Fibroblast of peridontal ligament (primary cell): ENCODE results near the gene SLC16A7.

Experiments
- DNase-seq: peaks from one replicate; pipeline ENCODE4 v3.0.0-alpha.2; 2010; ENCODE audit errors: extremely low read depth

Gene SLC16A7

DNA sequence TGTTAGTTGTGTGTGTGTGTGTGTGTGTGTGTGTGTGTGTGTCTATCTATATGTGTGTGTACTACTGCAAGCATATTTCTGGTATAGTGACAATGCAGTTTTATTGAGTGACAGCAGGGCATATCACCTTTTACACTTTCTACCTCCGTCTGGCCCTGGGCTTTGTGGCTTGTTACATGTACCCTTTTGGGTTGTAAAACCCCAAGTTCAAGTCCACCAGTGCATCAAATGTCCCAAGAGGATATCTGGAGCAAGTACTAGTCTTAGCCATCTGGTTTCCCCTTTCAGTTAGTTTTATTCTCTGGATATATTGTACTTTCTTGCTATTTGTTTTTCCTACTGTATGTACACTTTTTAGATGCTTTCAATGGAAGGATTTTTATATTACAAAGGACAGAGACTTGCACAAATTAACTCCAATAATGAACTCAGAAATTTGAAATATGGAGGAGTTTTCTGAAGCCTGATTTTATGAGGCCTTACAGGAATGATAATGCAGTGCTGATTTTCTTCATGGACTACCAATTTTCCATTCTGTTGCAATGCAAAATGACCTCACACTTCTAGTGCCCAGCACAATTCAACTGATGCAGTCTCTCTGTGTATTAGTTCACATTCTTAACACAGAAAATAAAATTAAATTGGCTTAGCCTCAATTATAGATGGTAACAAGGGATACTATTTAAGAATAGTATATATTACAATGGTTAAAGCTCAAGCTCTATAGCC, 29.1 kb downstream of the SLC16A7 start:
- peak; percentile 31 for DNase-seq

DNA sequence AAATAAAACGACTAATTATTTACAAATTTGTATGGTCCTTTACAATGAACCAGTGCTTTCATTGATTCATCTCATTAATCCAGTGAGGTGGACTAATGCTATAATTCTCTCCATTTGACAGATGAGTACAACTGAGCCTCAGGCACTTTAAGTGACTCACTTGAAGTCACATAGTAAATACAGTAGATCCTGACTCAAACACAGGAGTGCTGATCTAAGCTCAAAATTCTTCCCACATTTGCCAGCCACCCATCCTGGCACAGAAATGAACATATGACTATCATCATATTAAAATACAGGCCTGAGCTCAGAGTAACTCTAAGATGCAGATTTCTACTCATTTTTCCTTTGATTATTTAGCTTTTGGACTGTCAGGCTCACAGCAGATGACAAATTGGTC, 30.6 kb downstream of the SLC16A7 start:
- DNase-seq, result peak; percentile 46

DNA sequence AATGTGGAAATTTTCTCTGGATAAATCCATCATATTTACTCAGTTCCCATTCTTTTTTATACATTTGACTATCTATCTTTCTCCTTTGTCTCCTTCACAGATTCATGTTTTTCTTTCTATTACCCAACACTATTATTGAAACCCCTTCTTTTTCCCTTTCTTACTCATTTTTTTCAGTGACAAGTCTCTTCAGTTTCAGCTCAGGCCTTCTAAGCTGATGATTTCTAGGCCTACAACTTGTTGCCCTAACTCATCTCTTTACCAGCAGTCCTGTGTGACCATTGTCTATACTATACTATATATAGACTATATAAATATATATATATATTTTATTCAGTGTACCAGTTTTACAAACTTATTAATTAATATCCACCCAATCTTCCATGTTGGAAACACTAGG, 31.8 kb downstream of the SLC16A7 start:
- no peak for DNase-seq

DNA sequence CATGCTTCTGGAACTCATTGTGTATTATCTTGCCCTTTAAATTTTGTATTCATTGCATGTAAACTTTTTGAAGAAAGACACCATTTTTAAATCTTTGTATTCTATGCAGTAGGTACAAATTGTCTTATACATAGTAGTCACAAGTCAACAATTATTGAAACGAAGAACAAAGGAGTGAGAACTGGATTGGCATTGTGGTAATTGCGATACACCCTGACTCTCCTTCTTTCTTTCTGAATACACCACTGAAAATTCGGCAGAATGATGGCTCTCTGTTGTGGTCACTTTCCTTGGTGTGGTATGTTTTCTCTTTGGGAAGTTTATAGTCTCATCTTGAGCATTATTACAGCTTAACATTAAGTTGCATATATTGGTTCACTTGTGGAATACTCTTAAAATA, 34.1 kb downstream of the SLC16A7 start:
- DNase-seq, result peak; percentile 8

DNA sequence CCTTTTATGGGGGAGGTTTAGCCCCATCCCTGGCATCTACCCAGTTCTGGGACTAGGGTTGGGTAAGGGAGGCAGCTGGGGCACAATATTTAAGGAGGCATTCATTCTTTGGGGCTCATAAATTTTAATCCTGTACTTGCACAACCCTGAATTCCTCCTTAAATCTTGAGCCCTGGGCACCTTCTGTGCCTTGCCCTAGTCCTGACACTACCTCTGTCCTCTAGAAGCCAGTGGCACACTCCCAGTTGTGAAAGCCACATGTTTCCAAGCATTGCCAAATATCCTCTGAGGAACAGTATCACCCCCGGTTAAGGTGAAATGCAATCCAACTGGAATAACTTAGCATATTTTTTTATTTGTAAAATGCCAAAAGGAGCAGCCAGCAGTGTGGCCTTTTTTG, 36.6 kb downstream of the SLC16A7 start:
- DNase-seq, result no peak

DNA sequence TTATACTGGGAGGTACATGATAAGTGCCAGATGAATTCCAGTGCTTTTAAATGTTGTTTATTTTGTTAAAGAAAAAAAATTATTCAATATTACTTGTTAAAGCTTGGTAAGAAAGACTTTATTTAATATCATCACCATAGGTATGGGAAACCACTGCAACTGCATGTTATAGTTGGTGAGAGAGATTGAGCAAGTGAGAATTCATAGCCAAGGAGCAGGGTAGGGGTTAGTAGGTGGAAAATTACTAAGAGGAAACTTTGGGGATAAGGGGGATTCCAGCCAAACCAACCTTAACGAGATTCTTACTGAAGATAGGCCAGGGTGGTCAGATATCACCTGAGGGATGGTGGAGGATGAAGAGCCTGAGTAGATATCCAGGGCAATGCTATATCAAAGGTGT, 38.4 kb downstream of the SLC16A7 start:
- no peak for DNase-seq

DNA sequence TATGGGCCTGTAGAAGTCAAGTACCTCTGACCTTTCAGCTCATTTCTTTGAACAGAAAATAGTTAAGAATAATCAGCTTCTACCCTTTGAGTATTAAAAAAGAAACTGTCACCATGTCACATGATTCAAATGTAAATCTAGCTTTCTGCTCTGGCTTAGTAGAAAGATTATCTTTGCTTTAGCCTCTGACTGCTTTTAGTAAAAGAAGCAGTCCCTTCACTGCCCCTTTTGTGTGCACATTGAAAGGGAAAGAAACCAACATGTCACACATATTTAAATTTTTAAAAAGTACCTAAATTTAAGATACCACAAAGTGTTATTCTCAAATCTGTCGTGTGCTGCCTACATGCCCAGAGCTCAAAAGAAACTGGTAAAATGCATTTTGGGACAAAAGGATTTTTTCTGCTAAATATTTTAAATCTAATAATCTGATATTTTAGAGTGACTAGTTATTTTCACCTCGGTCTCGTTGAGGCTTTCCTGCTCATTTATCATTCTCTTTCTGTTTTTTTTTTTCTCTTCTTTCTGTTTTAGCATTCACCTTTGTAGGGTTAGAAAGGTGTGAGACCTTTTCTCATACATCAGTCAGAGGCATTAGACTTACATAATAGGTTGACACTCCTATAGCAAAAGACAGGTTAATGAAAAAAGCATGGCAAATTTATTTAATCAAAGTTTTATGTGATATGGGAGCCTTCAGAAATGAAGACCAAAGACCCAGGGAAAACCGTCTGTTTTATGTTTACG, 41.3 kb downstream of the SLC16A7 start:
- no peak for DNase-seq

DNA sequence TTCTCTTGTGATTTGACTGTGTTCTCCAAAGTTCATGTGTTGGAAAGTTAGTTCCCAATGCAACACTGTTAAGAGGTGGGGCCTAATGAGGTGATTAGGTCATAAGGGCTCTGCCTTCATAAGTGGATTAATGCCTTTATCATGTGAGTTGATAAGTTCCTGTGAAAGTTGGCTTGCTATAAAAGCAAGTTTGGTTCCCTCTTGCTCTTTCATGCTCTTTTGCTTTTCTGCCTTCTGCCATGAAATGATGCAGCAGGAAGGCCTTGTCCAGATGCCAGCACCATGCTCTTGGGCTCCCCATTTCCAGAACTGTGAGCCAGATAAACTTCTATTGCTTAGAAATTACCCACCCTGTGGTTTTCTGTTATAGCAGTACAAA, 41.9 kb downstream of the SLC16A7 start:
- DNase-seq, result no peak

DNA sequence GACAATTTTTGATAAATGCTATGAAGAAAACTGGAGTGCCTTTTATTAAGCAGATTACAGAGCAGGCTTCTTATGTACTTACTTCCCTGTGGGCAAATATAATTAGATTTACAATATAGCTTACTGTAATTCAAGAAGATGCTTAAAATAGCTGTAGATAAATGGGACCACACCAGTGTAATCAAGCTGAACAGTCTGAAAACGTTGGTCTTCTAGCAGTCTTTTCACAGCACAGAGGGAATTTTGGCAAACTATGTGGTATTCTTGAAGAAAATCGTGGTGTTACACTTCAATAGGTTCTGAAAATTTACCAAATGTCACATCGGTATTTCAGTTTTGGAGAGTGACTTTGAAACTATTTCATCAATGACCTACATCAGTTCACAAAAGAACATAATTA, 47.7 kb downstream of the SLC16A7 start:
- no peak for DNase-seq

DNA sequence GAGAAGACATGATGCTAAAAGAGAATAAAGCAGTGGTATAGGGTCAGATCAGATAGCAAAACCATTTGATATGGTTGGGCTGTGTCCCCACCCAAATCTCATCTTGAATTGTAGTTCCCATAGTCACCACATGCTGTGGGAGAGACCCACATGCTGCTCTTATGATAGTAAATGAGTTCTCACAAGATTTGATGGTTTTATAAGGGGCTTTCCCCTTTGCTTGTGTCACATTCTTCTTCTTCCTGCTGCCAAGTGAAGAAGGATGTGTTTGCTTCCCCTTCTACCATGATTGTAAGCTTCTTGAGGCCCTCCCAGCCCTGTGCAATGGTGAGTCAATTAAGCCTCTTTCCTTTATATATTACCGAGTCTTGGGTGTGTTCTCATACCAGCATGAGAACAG, 49.4 kb downstream of the SLC16A7 start:
- no peak for DNase-seq

DNA sequence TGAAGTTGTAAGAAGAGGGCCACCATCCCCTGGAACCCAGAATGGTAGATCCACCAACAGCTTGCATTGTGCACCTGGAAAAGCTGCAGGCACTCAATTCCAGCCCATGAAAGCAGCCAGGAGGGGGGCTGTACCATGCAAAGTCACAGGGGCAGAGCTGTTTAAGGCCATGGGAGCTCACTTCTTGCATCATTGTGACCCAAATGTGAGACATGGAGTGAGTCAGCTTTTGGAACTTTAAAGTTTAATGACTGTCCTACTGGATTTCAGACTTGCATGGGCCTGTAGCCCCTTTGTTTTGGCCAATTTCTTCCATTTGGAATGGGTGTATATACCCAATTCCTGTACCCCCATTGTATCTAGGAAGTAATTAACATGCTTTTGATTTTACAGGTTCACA, 50.8 kb downstream of the SLC16A7 start:
- DNase-seq, result no peak

DNA sequence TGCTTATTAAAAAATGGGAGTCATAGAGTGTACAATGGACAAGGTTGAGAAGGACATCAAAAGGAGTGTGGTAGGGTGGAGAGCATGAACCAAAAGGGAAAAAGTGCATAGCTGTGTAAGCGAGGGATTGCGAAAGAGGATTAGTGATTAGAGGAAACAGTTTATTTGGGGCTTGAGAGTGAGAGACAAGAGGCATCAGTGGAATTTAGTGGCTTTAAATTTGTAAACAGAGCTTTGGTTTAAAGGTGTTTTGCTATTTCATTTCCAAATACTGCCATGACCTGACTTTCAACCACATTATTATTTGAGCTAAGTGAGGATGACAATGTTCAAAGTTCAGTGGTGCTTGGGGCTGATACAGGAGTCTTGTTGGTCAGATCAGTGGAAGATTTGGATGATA, 53.4 kb downstream of the SLC16A7 start:
- DNase-seq, result no peak

DNA sequence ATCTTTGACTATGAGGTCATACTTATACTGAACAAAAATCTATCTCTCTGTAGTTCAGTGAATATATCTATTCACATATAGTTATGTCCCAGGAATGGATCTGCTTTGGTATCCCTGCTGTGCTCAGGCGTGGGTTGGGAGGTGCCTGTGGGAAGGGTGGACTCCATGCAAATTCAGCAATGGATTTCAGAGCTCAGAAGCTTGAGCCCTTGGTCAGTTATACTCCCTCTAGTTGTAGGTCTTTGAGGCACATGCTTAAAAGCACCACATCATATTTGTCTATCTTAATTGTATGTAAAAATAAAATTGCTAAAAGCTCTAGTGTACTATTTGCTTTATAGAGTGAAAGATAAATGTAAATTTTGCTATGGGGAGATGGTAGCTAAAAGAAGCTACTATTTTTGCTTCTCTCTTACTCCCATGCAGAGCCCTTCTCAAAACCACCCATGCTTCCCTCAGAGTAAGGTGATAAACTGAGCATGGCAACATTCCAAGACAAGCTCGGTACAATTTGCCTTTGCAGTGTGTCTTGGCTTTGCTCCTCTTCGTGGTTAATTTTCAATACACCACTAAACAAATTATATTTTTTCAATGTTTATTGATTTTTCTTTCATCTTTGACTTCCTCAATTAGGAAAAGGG, 54.9 kb downstream of the SLC16A7 start:
- no peak for DNase-seq

DNA sequence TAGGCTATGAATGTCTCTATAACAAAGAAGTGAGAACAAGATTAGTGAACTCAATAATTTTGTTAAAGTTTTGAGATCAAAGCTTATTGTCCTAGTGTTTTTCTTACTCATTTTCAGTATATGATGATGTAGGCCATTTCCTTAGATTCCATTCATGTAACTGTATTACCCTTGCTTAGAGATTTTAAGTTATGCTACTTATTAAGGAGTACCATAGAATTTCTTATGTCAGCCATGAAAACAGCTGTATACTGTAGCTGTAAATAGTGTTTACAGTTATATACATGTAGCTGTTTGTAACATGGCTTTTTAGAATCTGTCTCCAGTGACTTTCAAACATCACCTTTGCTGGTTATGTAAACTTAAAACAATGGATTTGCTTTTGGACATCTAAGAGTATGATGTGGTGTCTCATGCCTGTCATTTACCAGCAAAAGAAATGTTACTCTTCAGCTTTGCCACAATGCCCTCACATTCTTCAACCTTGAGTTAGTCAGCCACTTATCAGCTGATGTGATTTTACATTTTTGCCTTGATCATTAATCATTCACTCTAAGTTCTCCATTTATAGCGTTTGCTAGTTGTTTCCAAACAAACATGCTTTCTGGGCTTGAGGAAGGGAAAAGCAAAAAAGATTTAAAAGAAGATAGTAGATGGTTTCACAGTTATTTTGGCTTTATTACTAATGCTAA, 55.5 kb downstream of the SLC16A7 start:
- DNase-seq, result no peak

DNA sequence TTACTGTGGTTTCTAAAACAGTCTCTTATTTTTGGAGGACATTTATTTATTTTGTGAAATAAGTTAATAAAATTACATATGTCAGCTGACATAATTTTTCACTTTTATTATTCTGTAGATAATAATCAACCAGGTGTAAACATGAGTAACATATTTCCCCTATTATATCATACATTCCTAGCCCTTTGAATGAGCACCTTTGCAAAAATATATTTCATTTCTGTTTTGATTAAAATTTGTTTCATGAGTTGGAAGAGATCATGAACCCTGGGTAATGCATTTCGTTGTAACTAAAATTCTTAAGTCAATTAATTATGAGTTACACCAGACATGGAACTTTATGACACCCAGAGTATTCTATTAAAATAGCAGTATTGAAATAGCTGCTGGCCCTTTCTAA, 56.3 kb downstream of the SLC16A7 start:
- no peak for DNase-seq

DNA sequence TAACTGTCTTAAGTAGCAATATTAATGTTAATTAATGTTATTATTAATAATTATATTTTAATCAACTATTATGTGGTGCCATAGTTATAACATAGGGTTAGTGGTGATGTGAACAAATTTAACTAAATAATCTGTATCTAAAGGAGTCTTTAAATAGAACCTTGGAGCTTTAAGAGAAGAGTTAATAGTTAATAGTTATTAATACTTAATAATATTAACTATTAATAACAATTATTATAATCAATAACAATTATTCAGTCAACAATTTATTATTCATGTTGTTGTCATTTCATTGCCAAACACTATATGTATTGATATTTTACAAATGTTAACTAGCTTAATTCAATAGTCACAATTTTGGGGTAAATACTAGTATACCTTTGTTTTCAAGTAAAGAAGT, 58.2 kb downstream of the SLC16A7 start:
- no peak for DNase-seq

DNA sequence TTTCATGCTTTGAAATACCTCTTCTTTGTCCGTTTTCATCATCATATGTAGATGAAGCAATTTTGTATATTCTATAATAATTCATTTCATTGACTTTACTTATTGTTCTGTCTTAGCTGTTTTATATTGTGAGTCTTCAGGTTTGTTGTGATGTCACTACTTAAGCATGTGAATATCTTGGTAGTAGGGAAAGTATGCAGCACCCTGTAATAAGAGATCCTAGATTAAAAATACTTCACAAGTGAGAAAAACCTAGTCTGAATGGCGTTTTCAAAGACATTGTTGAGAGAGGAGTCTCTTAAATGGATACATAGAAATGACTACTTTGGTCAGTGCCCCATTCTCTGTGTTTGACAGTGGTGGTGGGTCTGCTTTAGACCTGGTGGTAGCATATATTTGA, 61.4 kb downstream of the SLC16A7 start:
- no peak for DNase-seq

DNA sequence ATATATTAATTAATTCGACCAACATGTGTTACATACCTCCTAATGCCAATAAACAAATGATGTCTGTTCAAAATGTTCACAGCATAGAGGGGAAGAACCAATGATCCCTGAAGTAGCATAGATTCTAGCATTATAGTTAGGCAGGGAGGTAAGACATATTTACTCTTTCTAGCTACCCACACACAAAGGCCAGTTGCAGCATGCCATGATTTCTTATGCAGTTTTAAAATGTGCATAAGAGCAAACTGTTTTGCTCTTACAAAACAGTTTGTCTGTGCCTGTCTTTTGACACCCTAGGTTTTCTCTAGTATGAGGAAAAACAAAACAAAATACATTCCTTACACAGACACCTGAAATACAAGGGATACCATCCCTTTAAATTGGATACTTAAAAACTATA, 61.9 kb downstream of the SLC16A7 start:
- DNase-seq, result no peak

DNA sequence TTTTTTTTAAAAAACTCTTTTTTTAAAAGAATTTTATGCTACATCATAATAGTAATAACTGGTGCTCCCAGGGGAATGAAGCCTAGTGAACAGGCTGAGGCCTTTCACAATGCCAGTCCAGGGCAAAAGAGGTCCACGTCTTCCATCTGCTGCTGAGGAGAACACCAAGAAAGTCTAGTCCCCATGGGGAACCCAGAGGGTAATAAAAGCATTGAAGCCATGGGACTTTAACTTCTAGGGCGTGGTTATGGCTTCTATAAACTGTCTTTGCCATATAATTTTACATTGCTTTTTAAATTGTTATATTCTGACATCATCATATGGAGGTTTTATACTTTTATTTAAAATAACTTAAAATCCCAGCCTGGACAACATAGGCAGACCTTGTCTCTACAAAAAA, 64.3 kb downstream of the SLC16A7 start:
- DNase-seq, result no peak

DNA sequence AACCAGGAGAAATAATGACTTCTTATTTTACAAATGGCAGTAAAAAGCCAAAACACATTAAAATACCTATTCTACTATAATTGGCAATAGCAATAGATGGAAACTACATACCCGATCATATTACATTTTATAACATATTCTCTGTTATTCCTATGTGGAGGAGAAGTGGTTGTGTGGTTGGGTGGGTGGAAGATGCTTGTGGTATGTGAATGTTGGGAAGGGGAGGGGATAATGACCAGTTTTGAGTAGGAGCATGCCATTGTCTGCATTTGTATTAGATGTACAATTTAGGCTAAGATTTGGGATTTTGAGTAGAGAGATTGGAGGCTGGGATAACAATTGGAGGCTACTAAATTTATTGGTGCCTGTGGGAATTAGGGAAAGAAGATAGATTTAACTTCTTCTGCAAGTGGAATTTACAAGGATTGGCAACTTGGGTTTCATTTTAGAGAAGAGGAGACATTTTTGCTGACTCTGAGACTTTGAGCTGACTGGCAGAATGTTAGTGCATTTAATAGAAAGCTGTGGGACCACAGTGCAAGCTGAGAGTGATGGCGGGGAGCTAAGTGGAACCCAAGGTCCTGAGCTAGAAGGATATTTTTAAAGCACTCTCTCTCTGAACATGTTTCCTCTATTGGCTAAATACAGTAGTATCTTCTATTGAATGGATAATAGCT, 65.2 kb downstream of the SLC16A7 start:
- DNase-seq, result no peak

DNA sequence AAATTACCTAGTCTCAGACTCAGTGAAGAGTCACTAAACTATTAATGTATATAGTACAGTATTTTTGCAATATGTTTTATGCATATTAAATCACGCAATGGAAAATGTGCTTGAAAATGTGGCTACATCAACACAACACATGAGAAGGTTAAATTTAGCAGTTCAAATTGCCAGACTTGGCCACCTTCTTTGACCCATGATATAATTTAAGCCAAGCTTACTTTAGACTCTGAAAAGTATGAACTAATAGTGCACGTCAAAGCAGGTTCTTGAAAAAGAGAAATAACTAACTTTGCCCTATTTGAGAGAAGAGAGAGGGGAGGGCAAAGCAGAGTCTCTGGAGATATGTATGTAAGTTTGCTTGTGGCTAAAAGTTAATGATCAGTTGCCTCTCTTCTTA, 68.7 kb downstream of the SLC16A7 start:
- DNase-seq, result no peak

DNA sequence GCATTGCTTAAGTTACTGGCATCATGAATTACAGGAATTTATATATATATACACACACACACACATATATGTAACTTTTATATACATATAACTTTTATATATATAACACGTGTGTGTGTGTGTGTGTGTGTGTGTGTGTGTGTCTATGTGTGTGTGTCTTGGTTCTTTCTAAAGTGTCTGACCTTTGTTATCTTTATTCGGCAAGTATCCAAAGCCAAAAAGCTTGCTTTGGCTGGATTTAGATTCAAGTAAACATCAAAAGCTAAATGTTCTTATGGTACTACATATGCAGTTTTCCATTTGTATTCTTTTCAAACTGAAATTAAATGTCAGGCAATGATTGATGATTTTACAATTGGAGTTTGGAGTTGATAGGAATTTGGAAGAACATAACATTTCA, 69.9 kb downstream of the SLC16A7 start:
- DNase-seq, result no peak
